ENCODE results near the gene LTBP2. TPM values are rescaled to one million over a fixed set of nuclear protein-coding genes. Genes with fewer than 3 reads are reported as not detected.
A peak's percentile ranks its signal among the peaks of the same experiment; 100 is the strongest.

Gene LTBP2
- 6.8 TPM for total RNA-seq

- no peak for DNase-seq (ENCODE audit: low spot score)
Measured at GRCh38 chr14:74611650-74612349, at the start of gene LTBP2. Gene LTBP2 (minus strand): TSS chr14:74612237. CDS start chr14:74611944, 293 bp downstream.

GRCh38 chr14:74660863-74661262 is 48.8 kb upstream of the LTBP2 start:
- no peak for DNase-seq (ENCODE audit: low spot score)

DNA sequence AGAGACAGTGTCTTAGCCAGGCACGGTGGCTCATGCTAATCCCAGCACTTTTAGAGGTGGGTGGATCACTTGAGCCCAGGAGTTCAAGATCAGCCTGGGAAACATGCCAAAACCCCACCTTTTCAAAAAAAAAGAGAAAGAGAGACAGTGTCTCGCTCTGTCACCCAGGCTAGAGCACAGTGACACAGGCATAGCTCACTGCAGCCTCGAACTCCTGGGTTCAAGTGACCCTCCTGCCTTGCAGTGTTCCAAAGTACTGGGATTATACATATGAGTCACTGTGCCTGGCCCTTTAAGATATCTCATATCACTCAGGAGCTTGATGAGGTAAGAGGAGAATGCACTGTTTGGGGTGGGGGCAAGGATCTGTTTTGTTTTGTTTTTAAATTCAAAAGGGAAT is 48.1 kb upstream of the LTBP2 start:
- no peak for DNase-seq (ENCODE audit: low spot score)

- DNase-seq (ENCODE audit: low spot score) = no peak
Measured at GRCh38 chr14:74658535-74659131, 46.6 kb upstream of the LTBP2 start.

GRCh38 chr14:74656964-74657363 is 44.9 kb upstream of the LTBP2 start:
- no peak for DNase-seq (ENCODE audit: low spot score)

DNA sequence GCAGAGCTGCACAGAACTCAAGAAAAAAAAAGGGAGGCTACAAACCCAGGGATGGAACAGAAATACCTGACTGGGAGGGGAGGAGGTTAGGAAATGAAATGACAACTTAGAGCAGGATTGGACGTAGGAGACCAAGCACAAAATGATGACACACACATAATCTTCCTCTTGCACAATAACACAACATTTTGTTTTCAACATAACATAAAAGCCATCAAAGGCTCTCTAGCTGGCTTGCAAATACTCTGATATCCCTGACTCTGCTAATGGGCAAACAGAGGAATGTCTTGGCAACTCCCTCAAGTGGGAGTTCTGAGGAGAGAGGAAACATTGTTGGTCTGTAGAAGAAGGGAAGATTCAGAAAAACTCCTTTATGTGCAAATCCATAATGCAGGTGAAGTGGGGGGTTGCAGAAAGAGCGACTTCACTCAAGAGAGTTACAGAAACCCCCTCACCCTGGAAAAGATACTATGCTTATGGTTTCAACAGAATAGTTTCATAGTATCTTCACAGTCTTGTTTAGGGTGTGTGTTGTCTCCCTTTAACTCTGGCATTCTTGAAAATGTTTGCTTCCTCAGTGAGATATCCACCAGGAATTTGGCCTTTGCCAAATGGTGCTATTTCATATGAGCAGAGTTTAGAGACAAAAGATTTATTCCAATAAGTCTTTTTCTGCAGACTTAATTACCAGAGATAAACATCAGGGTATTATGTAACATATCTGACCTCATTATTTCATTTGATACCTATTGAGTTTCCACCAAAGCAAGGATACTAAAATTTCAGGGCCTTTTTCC is 43.8 kb upstream of the LTBP2 start:
- DNase-seq (ENCODE audit: low spot score) = no peak

- no peak for DNase-seq (ENCODE audit: low spot score)
Measured at GRCh38 chr14:74654931-74655330, 42.9 kb upstream of the LTBP2 start.

DNA sequence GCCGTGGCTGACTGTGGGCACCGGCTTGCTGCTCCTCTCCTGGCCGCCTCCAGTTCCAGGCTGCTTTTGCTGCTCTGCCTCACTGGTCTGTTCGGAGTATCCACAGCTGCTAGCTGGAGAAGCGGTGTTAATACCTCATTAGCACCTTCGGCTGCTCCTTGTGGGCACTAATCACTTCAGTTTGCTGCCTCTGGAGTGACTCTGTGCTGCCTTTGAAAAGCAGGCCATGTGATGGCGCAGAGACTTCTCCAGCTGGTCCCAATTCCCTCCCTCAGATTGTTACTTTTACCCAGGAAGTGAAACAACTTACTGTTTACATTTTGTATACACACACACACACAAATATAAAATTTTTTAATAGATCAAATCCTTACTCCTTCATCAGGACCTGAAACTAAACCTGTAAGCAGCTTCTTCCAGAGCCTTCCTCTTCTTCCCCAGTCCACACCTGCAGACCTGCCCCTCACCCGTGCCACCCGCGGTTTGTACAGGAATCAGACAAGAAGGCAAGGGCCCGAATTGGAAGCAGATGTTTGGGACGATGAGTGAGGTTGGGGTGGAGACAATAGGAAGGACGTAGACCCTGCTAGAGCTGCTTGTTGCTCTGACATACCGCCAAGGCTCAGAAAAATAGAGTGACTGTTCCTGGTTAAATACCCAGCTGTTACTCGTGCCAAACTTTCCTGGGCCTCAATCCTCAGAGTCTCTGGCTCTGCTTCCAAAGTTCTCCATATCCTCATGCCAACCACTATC is 41.5 kb upstream of the LTBP2 start:
- DNase-seq (ENCODE audit: low spot score) = no peak

DNA sequence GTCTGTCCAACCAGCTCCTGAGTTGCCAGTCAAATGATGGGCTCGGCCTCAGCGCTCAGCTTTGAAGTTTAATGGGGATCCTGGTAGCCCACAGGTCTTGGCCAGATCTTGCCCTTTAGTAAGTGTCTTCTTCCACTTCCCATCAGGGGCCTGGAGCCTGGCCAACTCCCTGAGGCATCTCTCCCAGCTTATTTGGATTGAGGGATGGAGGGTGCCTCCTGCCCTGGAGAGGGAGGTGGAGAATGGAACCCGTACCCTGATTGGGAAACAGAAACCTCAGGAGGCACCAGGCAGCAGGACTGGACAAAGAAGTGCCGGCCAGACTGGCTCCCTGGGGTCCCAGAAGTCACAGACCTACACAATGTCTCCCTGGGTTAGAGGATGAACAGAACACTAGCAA is 40.5 kb upstream of the LTBP2 start:
- DNase-seq (ENCODE audit: low spot score) = no peak

DNA sequence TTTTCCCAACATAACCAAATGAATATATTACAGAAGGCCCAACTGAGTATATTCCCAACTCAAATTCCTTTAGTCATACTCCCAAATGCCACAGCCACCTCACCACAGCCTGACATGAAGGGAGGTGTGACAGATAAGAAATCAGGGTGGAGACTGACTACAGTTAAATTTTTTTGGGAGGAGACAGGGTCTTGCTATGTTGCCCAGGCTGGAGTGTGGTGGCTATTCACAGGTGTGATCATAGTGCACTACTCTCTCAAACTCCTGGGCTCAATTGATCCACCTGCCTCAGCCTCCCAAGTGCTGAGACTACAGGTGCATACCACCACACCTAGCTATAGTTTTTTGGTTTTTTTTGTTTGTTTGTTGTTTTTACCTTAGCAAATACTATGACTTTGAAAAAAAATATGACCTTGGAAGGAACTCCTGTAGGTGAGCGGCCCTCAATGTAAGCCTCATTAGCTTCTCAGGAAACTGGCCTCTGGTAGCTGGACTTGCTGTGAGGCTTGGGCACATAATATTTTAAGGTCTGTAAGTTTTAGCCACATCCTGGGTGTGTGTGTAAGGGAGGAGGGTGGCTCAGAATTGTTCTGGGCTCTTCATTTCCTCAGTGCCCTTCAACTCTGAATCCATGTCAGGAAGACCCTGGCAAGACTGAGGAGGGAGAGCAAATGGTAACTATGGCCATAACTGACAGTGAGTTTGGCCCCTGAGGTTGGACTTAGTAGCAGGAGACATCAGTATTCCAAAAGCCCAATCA is 39.1 kb upstream of the LTBP2 start:
- no peak for DNase-seq (ENCODE audit: low spot score)

- DNase-seq (ENCODE audit: low spot score) = no peak
Measured at GRCh38 chr14:74649673-74650072, 37.6 kb upstream of the LTBP2 start.

- DNase-seq (ENCODE audit: low spot score) = no peak
Measured at GRCh38 chr14:74649167-74649566, 37.1 kb upstream of the LTBP2 start.

GRCh38 chr14:74648601-74649000 is 36.6 kb upstream of the LTBP2 start:
- no peak for DNase-seq (ENCODE audit: low spot score)

DNA sequence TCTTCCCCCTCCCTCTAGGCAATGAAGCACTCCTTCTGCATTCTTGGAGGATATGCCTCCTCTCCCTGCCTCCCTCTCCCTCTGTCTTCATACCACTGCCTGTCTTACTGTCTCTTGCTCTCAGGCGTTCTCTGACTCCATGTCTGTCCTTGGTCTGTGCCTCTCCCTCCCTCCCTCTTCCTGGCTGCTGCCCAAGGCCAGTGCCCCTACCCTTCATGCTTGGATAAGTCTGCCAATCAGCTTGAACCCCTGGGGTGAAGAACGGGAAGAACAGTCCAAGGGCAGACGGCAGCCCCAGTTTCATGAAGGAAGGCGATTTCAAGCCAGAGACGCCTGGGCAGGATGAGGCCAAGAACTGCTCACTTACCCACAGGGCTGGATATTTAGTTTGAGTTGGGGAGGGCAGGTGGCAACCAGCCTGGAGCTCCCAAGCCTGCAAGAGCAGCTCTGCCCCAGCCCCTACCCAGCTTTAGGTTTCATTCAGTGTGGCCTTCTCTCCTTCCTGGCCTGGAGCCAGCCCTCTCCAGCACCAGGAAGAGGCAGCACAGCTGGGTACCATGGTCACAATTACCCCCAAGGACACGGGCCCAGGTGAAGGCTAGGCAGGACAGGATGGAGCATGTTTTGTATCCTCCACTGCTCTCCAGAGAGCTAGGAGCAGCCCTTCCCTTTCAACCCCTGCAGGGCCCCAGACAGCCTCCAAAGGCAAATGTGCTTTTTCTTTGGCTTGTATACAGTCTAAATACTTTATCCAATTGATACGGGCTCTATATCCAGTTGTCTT is 35.8 kb upstream of the LTBP2 start:
- DNase-seq (ENCODE audit: low spot score) = peak; percentile 62

- DNase-seq (ENCODE audit: low spot score) = no peak
Measured at GRCh38 chr14:74647061-74647677, 35.1 kb upstream of the LTBP2 start.

DNA sequence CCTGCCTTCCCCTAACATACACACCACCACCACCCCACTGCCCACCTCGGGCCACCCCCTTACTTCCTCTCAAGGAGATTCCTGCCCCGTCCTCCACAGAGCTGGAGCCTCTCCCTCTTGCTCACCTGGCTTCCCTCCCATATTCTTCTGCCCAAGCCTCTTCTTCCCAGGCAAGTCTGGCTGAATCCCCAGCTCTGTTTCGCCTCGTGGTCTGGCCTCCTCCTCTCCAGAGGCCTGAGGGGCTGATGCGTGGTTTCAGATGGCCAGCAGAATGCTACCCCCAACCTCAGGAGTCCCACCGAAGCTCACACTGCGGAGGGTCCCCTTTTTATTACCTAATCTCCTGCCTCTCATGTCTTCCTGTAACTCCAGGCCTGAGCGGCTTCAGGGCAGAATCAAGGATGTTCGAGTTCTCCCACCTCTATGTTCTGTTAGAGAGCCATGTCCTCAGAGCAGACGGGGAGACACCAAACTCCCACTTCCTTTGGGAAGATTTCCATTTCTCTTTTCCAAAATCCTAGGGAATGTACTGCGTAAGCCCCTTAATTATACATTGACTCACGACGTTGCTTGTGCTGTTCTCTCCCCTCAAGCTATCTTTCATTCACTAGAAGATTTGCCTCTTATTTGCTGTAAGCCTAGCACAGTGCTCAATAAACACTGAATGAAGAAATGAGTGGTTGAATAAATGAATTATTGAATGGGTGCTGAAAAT is 33.9 kb upstream of the LTBP2 start:
- no peak for DNase-seq (ENCODE audit: low spot score)

- DNase-seq (ENCODE audit: low spot score) = no peak
Measured at GRCh38 chr14:74645244-74645643, 33.2 kb upstream of the LTBP2 start.

GRCh38 chr14:74641601-74642391 is 29.8 kb upstream of the LTBP2 start:
- DNase-seq (ENCODE audit: low spot score) = no peak

DNA sequence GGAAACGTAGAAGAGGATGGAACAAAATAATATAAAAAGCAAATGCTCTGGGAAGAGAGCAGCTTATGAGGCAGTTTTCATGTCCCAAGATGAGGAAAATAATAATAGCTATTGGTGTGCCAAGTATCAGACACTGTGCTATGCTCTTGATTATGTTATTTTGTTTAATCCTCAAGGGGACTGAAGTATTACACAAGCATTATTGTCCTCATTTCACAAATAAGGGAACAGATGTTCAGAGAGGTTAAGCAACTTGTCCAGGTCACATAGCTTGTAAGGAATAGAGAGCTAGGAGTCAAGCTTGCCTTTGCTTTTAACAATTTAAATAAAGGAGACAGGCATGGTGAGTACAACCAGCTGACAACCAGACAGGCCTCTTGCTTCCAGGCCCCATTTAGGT is 26.9 kb upstream of the LTBP2 start:
- DNase-seq (ENCODE audit: low spot score) = no peak
